ENCODE results near the gene SPP1.

DNA sequence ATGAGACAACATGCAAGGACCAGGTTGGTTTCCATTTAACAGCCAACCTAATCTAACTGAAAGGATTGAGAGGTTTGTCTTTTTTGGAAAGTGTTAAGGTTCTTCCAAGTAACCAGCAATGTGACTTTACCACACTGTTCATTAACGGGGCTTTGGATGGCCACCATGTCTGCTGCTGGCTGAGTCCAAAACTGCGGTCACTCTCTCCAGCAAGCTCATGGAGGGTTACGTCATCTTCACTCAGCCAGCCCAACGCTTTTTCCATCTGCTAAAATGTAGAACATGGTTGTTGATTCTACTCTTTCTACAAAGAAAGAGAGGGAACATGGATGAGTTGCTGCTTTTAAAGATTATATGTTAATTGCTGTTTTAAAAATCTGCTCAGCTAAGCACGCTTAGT lies 43.0 kb downstream of the SPP1 start:
- no peak for TF ChIP-seq SIN3A (IDR thresholded peaks at IDR 0.05; ENCODE audit: borderline replicate concordance, insufficient read depth, low read length)
- no peak for TF ChIP-seq TAF1 (IDR thresholded peaks at IDR 0.05; ENCODE audit: borderline replicate concordance, insufficient read depth, low read length)
- TF ChIP-seq POLR2AphosphoS5 (IDR thresholded peaks at IDR 0.05; ENCODE audit: low read depth, low read length), result no peak
- no peak for TF ChIP-seq REST (IDR thresholded peaks at IDR 0.05; ENCODE audit: insufficient read depth in 1 of 2, low read depth in 2 of 2, low read length in 2 of 2)
- no peak for TF ChIP-seq FOXP2 (optimal IDR thresholded peaks at IDR 0.05; ENCODE audit: borderline replicate concordance, extremely low read depth, extremely low read length, insufficient read depth)
